ENCODE data around the gene PPP2R5C. TPM values are rescaled to one million over a fixed set of nuclear protein-coding genes. Genes with fewer than 3 reads are reported as not detected.

The PPP2R5C gene
- total and polyA plus RNA-seq, 7 donors: 90.2 to 175 (median 131) TPM

DNA sequence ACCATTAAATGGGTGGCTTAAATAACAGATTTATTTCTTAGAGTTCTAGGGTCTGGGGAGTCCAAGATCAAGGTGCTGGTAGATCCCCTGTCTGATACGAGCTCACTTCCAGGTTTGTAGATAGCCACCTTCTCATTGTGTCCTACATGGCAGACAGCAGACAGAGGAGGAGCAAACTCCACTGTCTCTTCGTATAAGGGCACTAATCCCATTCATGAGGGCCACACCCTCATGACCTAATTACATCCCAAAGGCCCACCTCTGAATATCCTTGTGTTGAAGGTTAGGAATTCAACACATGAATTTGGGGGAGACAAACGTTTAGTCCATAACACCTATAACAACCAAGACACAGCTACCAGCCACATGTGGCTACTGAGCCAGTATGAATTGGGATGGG, 47.1 kb upstream of the PPP2R5C start:
- TF ChIP-seq POLR2A (IDR thresholded peaks at IDR 0.05): no peak
- TF ChIP-seq, protein P1, sequence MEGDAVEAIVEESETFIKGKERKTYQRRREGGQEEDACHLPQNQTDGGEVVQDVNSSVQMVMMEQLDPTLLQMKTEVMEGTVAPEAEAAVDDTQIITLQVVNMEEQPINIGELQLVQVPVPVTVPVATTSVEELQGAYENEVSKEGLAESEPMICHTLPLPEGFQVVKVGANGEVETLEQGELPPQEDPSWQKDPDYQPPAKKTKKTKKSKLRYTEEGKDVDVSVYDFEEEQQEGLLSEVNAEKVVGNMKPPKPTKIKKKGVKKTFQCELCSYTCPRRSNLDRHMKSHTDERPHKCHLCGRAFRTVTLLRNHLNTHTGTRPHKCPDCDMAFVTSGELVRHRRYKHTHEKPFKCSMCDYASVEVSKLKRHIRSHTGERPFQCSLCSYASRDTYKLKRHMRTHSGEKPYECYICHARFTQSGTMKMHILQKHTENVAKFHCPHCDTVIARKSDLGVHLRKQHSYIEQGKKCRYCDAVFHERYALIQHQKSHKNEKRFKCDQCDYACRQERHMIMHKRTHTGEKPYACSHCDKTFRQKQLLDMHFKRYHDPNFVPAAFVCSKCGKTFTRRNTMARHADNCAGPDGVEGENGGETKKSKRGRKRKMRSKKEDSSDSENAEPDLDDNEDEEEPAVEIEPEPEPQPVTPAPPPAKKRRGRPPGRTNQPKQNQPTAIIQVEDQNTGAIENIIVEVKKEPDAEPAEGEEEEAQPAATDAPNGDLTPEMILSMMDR (IDR thresholded peaks at IDR 0.05): no peak
- no peak for TF ChIP-seq EP300 (IDR thresholded peaks at IDR 0.05)
- TF ChIP-seq POLR2AphosphoS5 (IDR thresholded peaks at IDR 0.05): no peak
- 84 to 91% methylated on average over 3 of the region's 3 CpGs for WGBS, 2 donors
- intact Hi-C loops (cut with DNase I): no loop called here
- no peak for DNase-seq
- Histone ChIP-seq H3K27me3 (no peaks in the 10 kb centered on the region), H3K4me1 (no peaks in the 10 kb centered on the region), H3K4me3 (no peak overlapping the region), H3K36me3 (no peaks in the 10 kb centered on the region), H3K9me3 (no peaks in the 10 kb centered on the region), H3K27ac (no peak overlapping the region)

- H3K36me3 ChIP-seq: no peaks in the 10 kb centered on the region
- H3K4me1 ChIP-seq: no peaks in the 10 kb centered on the region
- WGBS, 2 donors: 87 to 91% methylated on average over 14 of the region's 14 CpGs
- intact Hi-C loops (cut with DNase I): no loop called here
- no peaks in the 10 kb centered on the region for H3K27me3 ChIP-seq
- DNase-seq: no peak
- H3K4me3 ChIP-seq: no peak overlapping the region
- no peak for TF ChIP-seq EP300 (IDR thresholded peaks at IDR 0.05)
- TF ChIP-seq POLR2A (IDR thresholded peaks at IDR 0.05): no peak
- TF ChIP-seq, protein P1 (IDR thresholded peaks at IDR 0.05): no peak
- TF ChIP-seq POLR2AphosphoS5 (IDR thresholded peaks at IDR 0.05): no peak
- H3K27ac ChIP-seq: no peak overlapping the region
- no peaks in the 10 kb centered on the region for H3K9me3 ChIP-seq
Observed at GRCh38 chr14:101715210-101716076, 46.1 kb upstream of the PPP2R5C start.

- WGBS, 2 donors: 90% methylated on average over 19 of the region's 19 CpGs
- no peak for DNase-seq
- Histone ChIP-seq H3K27me3 (no peaks in the 10 kb centered on the region), H3K4me1 (no peaks in the 10 kb centered on the region), H3K4me3 (no peak overlapping the region), H3K36me3 (no peaks in the 10 kb centered on the region), H3K9me3 (no peaks in the 10 kb centered on the region), H3K27ac (no peak overlapping the region)
- TF ChIP-seq POLR2A (IDR thresholded peaks at IDR 0.05): no peak
- TF ChIP-seq, protein P1 (IDR thresholded peaks at IDR 0.05): no peak
- intact Hi-C loops (cut with DNase I): no loop called here
Observed at GRCh38 chr14:101716077-101716950, 45.2 kb upstream of the PPP2R5C start.

DNA sequence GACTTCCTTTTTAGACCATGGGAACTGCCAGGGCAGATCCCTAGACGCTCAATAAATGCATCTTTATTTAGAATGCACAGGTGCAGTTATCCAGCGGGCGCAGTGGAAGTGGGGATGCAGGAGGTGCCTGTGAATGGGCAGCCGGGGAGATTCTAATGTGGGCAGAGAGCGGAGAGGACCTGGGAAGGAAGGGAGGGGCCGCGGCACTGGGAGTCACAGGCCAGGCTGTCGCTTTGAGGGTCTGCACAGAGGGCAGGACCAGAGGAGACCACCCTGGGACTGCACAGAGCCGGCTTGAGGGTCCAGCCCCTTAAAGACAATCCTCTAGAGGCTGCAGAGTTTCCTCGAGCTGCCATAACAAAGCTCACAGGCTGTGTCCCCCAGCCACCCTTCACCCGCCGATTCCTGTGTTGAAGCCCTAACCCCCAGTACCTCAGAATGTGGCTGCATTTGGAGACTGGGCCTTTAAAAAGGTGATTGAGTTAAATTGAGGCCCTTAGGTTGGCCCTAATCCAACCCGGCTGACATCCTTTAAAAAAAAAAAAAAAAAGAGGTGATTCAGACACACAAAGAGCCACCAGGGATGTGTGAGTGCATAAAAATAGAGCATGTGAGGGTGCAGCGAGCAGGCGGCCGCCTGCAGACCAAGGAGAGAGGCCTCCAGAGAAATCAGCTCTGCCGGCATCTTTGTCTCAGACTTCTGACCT, 44.4 kb upstream of the PPP2R5C start:
- Histone ChIP-seq H3K4me3 (no peak overlapping the region), H3K27ac (no peak overlapping the region), H3K36me3 (no peaks in the 10 kb centered on the region), H3K27me3 (no peaks in the 10 kb centered on the region), H3K4me1 (no peaks in the 10 kb centered on the region), H3K9me3 (no peaks in the 10 kb centered on the region)
- TF ChIP-seq POLR2AphosphoS5 (IDR thresholded peaks at IDR 0.05) (no peak), EP300 (IDR thresholded peaks at IDR 0.05) (no peak), POLR2A (IDR thresholded peaks at IDR 0.05) (no peak)
- TF ChIP-seq, protein P1 (IDR thresholded peaks at IDR 0.05): no peak
- no peak for DNase-seq
- 86% methylated on average over 17 of the region's 17 CpGs for WGBS, 2 donors
- intact Hi-C loops (cut with DNase I): no loop called here
